RWPE2 (cell line): ENCODE results near the gene USP15.
"Not testable (repeated sequence)": the region's sequence is repeated elsewhere in the genome, so short reads cannot be mapped to it uniquely, and the experiment has no call there.

Experiments
- ATAC-seq: fragments of 200-7000 bp; cut with Tn5 transposase; 3 replicates; pipeline ENCODE4 v1.9.1; 2021; ENCODE audit warnings: low read depth
- DNase-seq: peaks from one replicate; pipeline ENCODE4 v3.0.0-alpha.2; 2020; ENCODE audit warnings: low spot score
- H3K27ac ChIP-seq: fragments of 450-650 bp; 2 replicates; pipeline ENCODE4 v1.5.1; 2017; ENCODE audit warnings: mild to moderate bottlenecking; ENCODE audit not compliant: poor library complexity, severe bottlenecking
- H3K27me3 ChIP-seq: fragments of 250-450 bp; sonication (Bioruptor Pico); 2 replicates; pipeline ENCODE4 v1.5.1; 2021; ENCODE audit warnings: mild to moderate bottlenecking, moderate library complexity; ENCODE audit not compliant: insufficient read depth, poor library complexity, severe bottlenecking
- H3K36me3 ChIP-seq: fragments of 250-450 bp; sonication (Bioruptor Pico); 2 replicates; pipeline ENCODE4 v1.5.1; 2020; ENCODE audit warnings: low read depth, mild to moderate bottlenecking, moderate library complexity
- H3K4me1 ChIP-seq: fragments of 250-450 bp; sonication (Bioruptor Pico); 2 replicates; pipeline ENCODE4 v1.5.1; 2021; ENCODE audit warnings: mild to moderate bottlenecking, moderate library complexity; ENCODE audit not compliant: insufficient read depth, poor library complexity, severe bottlenecking
- H3K4me3 ChIP-seq: fragments of 250-450 bp; sonication (Bioruptor Pico); 2 replicates; pipeline ENCODE4 v1.5.1; 2021; ENCODE audit warnings: mild to moderate bottlenecking, moderate library complexity; ENCODE audit not compliant: severe bottlenecking
- H3K9me3 ChIP-seq: fragments of 250-450 bp; sonication (Bioruptor Pico); 2 replicates; pipeline ENCODE4 v1.5.1; 2021; ENCODE audit warnings: mild to moderate bottlenecking, moderate library complexity; ENCODE audit not compliant: severe bottlenecking
- CTCF ChIP-seq: fragments of 450-650 bp; IDR thresholded peaks from one replicate; pipeline ENCODE4 v1.5.1; 2017; ENCODE audit warnings: mild to moderate bottlenecking, moderate library complexity; ENCODE audit not compliant: poor library complexity, severe bottlenecking

Gene USP15

GRCh38 chr12:62328296-62328921 lies 68.2 kb downstream of the USP15 start:
- H3K27ac ChIP-seq: no peak overlapping the region
- no peaks in the 10 kb centered on the region for H3K27me3 ChIP-seq
- no peak for TF ChIP-seq CTCF
- peaks cover 35% of the 10 kb centered on the region for H3K36me3 ChIP-seq
- no peaks in the 10 kb centered on the region for H3K4me1 ChIP-seq
- DNase-seq: no peak
- H3K4me3 ChIP-seq: no peak overlapping the region
- ATAC-seq: no peak
- H3K9me3 ChIP-seq: no peaks in the 10 kb centered on the region

GRCh38 chr12:62331306-62331705 lies 71.1 kb downstream of the USP15 start:
- H3K27me3 ChIP-seq: no peaks in the 10 kb centered on the region
- H3K9me3 ChIP-seq: no peaks in the 10 kb centered on the region
- no peak for ATAC-seq
- TF ChIP-seq CTCF: no peak
- peaks cover 23% of the 10 kb centered on the region for H3K36me3 ChIP-seq
- no peak overlapping the region for H3K27ac ChIP-seq
- H3K4me3 ChIP-seq: no peak overlapping the region
- DNase-seq: no peak
- H3K4me1 ChIP-seq: no peaks in the 10 kb centered on the region

- peak; percentile 29; the same call in 1 of the 3 replicates for ATAC-seq
- H3K27ac ChIP-seq: no peak overlapping the region
- H3K4me1 ChIP-seq: no peaks in the 10 kb centered on the region
- TF ChIP-seq CTCF: no peak
- H3K4me3 ChIP-seq: no peak overlapping the region
- peaks cover 12% of the 10 kb centered on the region; the same call in 1 of the 2 replicates for H3K36me3 ChIP-seq
- H3K9me3 ChIP-seq: no peaks in the 10 kb centered on the region
- no peaks in the 10 kb centered on the region for H3K27me3 ChIP-seq
- no peak for DNase-seq
These were observed 72.4 kb downstream of the USP15 start for GRCh38 chr12:62332598-62332997.

- no peaks in the 10 kb centered on the region for H3K9me3 ChIP-seq
- ATAC-seq (no peak), DNase-seq (no peak)
- H3K27me3 ChIP-seq: no peaks in the 10 kb centered on the region
- no peak overlapping the region for H3K4me3 ChIP-seq
- no peak overlapping the region for H3K27ac ChIP-seq
- H3K4me1 ChIP-seq: no peaks in the 10 kb centered on the region
- H3K36me3 ChIP-seq: peaks cover 5% of the 10 kb centered on the region; the same call in 1 of the 2 replicates
- TF ChIP-seq CTCF: no peak
These were observed 74.9 kb downstream of the USP15 start for GRCh38 chr12:62335057-62335456.

GRCh38 chr12:62335796-62336195 lies 75.6 kb downstream of the USP15 start:
- H3K27ac ChIP-seq: no peak overlapping the region
- no peak for DNase-seq
- no peaks in the 10 kb centered on the region for H3K27me3 ChIP-seq
- no peaks in the 10 kb centered on the region for H3K4me1 ChIP-seq
- H3K9me3 ChIP-seq: no peaks in the 10 kb centered on the region
- no peak for TF ChIP-seq CTCF
- H3K36me3 ChIP-seq: peaks cover 5% of the 10 kb centered on the region; the same call in 1 of the 2 replicates
- H3K4me3 ChIP-seq: no peak overlapping the region
- ATAC-seq: no peak

- H3K36me3 ChIP-seq, H3K4me1 ChIP-seq, ATAC-seq, H3K9me3 ChIP-seq, H3K27me3 ChIP-seq, H3K27ac ChIP-seq, DNase-seq, H3K4me3 ChIP-seq: not testable (repeated sequence)
These were observed 77.4 kb downstream of the USP15 start for GRCh38 chr12:62337643-62338042.

- H3K36me3 ChIP-seq: peaks cover 10% of the 10 kb centered on the region
- H3K27me3 ChIP-seq, ATAC-seq, H3K9me3 ChIP-seq, H3K27ac ChIP-seq, H3K4me3 ChIP-seq, DNase-seq, H3K4me1 ChIP-seq: not testable (repeated sequence)
These were observed 82.6 kb downstream of the USP15 start for GRCh38 chr12:62342614-62343303.
